K562 (cell line): ENCODE results near the gene TMEM181. TPM values are rescaled to one million over a fixed set of nuclear protein-coding genes. Genes with fewer than 3 reads are reported as not detected.

Source experiments
- ATAC-seq: fragments of 200-7000 bp; cut with Tn5 transposase; 3 replicates; pipeline ENCODE4 v1.9.1; 2020; ENCODE audit warnings: moderate library complexity
- BruUV-seq: library from RNA; stranded (reverse); fragments of 400-500 nt; replicated peaks from 2 replicates; lab custom pipeline; 2021; lab: Mats Ljungman, UMichigan
- CTCF ChIA-PET: fragments of 300-600 bp; formaldehyde crosslinking; extraction: SDS; loops from one replicate; lab custom pipeline; 2021; ENCODE audit warnings: low intra/inter-chr PET ratio; lab: Yijun Ruan, JAX
- POLR2A ChIA-PET: fragments of 300-600, 350-650 bp; sonication (Branson Sonifier 250); formaldehyde crosslinking; extraction: SDS; loops from one replicate; lab custom pipeline; 2021; ENCODE audit warnings: antibody characterized with exemption, inconsistent platforms; lab: Yijun Ruan, JAX
- DNase-seq, 4 experiments: peaks; one replicate each; pipeline versions ENCODE4 v3.0.0 to v3.0.0-alpha.2; 2011 to 2018; ENCODE audit warnings: low spot score in 3 of 4, mixed read lengths in 3 of 4; ENCODE audit errors: extremely low read depth in 1 of 4
- FAIRE-seq: peaks from 2 replicates; lab custom pipeline; 2011; peaks lifted over from hg19 to GRCh38; lab: Jason Lieb, UNC
- H2AFZ ChIP-seq: 2 replicates; pipeline ENCODE4 v1.6.0; 2011; ENCODE audit warnings: low read depth, low read length, control low read depth, inconsistent platforms
- H3K27ac ChIP-seq: fragments of 200-600 bp; 3 replicates; pipeline ENCODE4 v1.8.0; 2011; ENCODE audit warnings: low read depth, mild to moderate bottlenecking, control low read depth, inconsistent platforms, low read length, moderate library complexity, mixed read lengths; ENCODE audit errors: extremely low read depth
- H3K27me3 ChIP-seq, 2 experiments: fragments of 300-600 bp in 1 of 2; 2 replicates in 1 of 2; 3 replicates in 1 of 2; pipeline versions ENCODE4 v1.6.0 to v1.8.0; 2011; ENCODE audit warnings: inconsistent platforms in 2 of 2, low read length in 2 of 2, mild to moderate bottlenecking in 1 of 2, mixed read lengths in 1 of 2, moderate library complexity in 1 of 2; ENCODE audit not compliant: control insufficient read depth in 2 of 2, insufficient read depth in 2 of 2
- H3K36me3 ChIP-seq: fragments of 300-600 bp; 3 replicates; pipeline ENCODE4 v1.8.0; 2011; ENCODE audit warnings: mild to moderate bottlenecking, low read length, inconsistent platforms; ENCODE audit not compliant: control insufficient read depth, insufficient read depth
- H3K4me1 ChIP-seq, 2 experiments: fragments of 200-600 bp in 1 of 2; replicated peaks in 1 of 2; 2 replicates in 1 of 2; 3 replicates in 1 of 2; pipeline versions ENCODE4 v1.5.1 to v1.8.0; 2011; ENCODE audit warnings: inconsistent platforms in 2 of 2, low read length in 2 of 2, mild to moderate bottlenecking in 1 of 2, mixed read lengths in 1 of 2, moderate library complexity in 1 of 2; ENCODE audit not compliant: control insufficient read depth in 2 of 2, insufficient read depth in 2 of 2
- H3K4me2 ChIP-seq: 2 replicates; pipeline ENCODE4 v1.6.1; 2011; ENCODE audit warnings: low read length, control low read depth, inconsistent platforms, mixed read lengths; ENCODE audit not compliant: insufficient read depth
- H3K4me3 ChIP-seq: fragments of 200-600 bp; sonication (generic), shearing (Covaris generic); 2 replicates; pipeline ENCODE4 v1.5.1; 2016; ENCODE audit warnings: control low read depth, inconsistent platforms
- H3K79me2 ChIP-seq: fragments of 200-600 bp; 3 replicates; pipeline ENCODE4 v1.8.0; 2011; ENCODE audit warnings: low read length, inconsistent platforms; ENCODE audit not compliant: control insufficient read depth, insufficient read depth
- H3K9ac ChIP-seq, 2 experiments: 2 replicates each; pipeline versions ENCODE4 v1.6.0 to v1.6.1; 2011; ENCODE audit warnings: low read depth in 2 of 2, low read length in 2 of 2, control low read depth in 1 of 2, inconsistent platforms in 1 of 2, mild to moderate bottlenecking in 1 of 2, mixed read lengths in 1 of 2; ENCODE audit not compliant: insufficient read depth in 1 of 2
- H3K9me1 ChIP-seq: one replicate; pipeline ENCODE4 v1.6.0; 2011; ENCODE audit warnings: inconsistent platforms, mild to moderate bottlenecking, low read length, moderate library complexity; ENCODE audit not compliant: control insufficient read depth, insufficient read depth
- H3K9me3 ChIP-seq: replicated peaks from 2 replicates; pipeline ENCODE4 v1.5.1; 2011; ENCODE audit warnings: low read depth, low read length, inconsistent platforms; ENCODE audit not compliant: control insufficient read depth, insufficient read depth
- H4K20me1 ChIP-seq: replicated peaks from 2 replicates; pipeline ENCODE4 v1.6.1; 2011; ENCODE audit warnings: low read length, inconsistent platforms, mixed read lengths; ENCODE audit not compliant: control insufficient read depth, insufficient read depth
- CREBBP ChIP-seq: IDR thresholded peaks from one replicate; pipeline ENCODE4 v1.6.1; 2012; ENCODE audit warnings: low read depth, mild to moderate bottlenecking, control low read depth, inconsistent platforms, low read length
- OTX1 ChIP-seq: fragments of 450-650 bp; formaldehyde crosslinking; IDR thresholded peaks from 2 replicates; pipeline ENCODE4 v1.4.0; 2022; ENCODE audit warnings: mild to moderate bottlenecking
- POLR3A ChIP-seq: IDR thresholded peaks from 2 replicates; pipeline ENCODE4 v1.6.1; 2011; ENCODE audit warnings: borderline replicate concordance, mild to moderate bottlenecking, moderate library complexity; ENCODE audit not compliant: insufficient read length, insufficient read depth; ENCODE audit errors: extremely low read depth
- POLR3G ChIP-seq: IDR thresholded peaks from 2 replicates; pipeline ENCODE4 v1.6.1; 2011; ENCODE audit not compliant: insufficient read length, insufficient replicate concordance; ENCODE audit errors: extremely low read depth
- SAFB ChIP-seq: fragments of 200-400 bp; formaldehyde crosslinking; IDR thresholded peaks from 2 replicates; pipeline ENCODE4 v1.6.1; 2017; ENCODE audit warnings: low read depth, low read length, borderline replicate concordance
- TGIF2 ChIP-seq: sonication (generic); formaldehyde crosslinking; IDR thresholded peaks from 2 replicates; pipeline ENCODE4 v1.8.1; 2022; ENCODE audit warnings: mild to moderate bottlenecking, missing genetic modification reagents, moderate library complexity
- ZKSCAN1 ChIP-seq: fragments of 150-350 bp; IDR thresholded peaks from 2 replicates; pipeline ENCODE4 v1.6.1; 2016; ENCODE audit warnings: low read depth, low read length
- ZKSCAN8 ChIP-seq: fragments of 200-800 bp; sonication (Bioruptor generic); IDR thresholded peaks from 2 replicates; pipeline ENCODE4 v1.6.1; 2016; ENCODE audit warnings: missing genetic modification characterization, missing compliant biosample characterization
- ZNF431 ChIP-seq: sonication (generic); formaldehyde crosslinking; IDR thresholded peaks from 2 replicates; pipeline ENCODE4 v1.8.0; 2022; ENCODE audit warnings: mild to moderate bottlenecking, missing genetic modification reagents
- ZNF609 ChIP-seq: sonication (generic); formaldehyde crosslinking; IDR thresholded peaks from 2 replicates; pipeline ENCODE4 v1.8.1; 2023; ENCODE audit warnings: missing genetic modification reagents, mild to moderate bottlenecking, borderline replicate concordance
- ZNF639 ChIP-seq, 2 experiments: fragments of 200-800 bp in 1 of 2; sonication (Bioruptor generic) in 1 of 2; sonication (generic) in 1 of 2; formaldehyde crosslinking in 1 of 2; IDR thresholded peaks in 1 of 2; conservative IDR thresholded peaks in 1 of 2; 2 replicates each; pipeline versions ENCODE4 v1.5.0 to v1.6.1; 2016 to 2020; ENCODE audit warnings: missing compliant biosample characterization in 1 of 2, missing genetic modification characterization in 1 of 2, missing genetic modification reagents in 1 of 2
- WGBS: fragments of 100-300 bp; shearing (Covaris generic); methylation state at CpG from one replicate; pipeline ENCODE4 v1.1.6; 2016; ENCODE audit warnings: low coverage, mixed read lengths; ENCODE audit not compliant: insufficient coverage; ENCODE audit errors: missing lambda C conversion rate; 5-methylcytosine and 5-hydroxymethylcytosine counted together
- in situ Hi-C: fragments of 300-500 bp; cut with MboI; formaldehyde crosslinking; loops from 4 replicates; pipeline ENCODE4 v1.15.0; 2018; ENCODE audit warnings: inconsistent platforms, mixed read lengths
- intact Hi-C: fragments of 100-400 bp; cut with micrococcal nuclease; formaldehyde crosslinking; loops from 2 replicates; pipeline ENCODE4 v1.14.2; 2022
- polyA plus RNA-seq, 8 experiments: library from polyadenylated mRNA; depleted of rRNA in 4 of 8; stranded (reverse) in 5 of 8; unstranded in 3 of 8; fragments of >200 nt; fragmentation: Nextera tagmentation in 2 of 8; fragmentation: Illumina TruSeq in 1 of 8; extraction: Ambion mirVana in 2 of 8; extraction: Trizol in 1 of 8; gene quantifications; 2 replicates each; pipeline versions ENCODE4 v1.2.1 to v1.2.3, GENCODE V29; 2011 to 2014; ENCODE audit warnings: inconsistent platforms in 1 of 8, missing spikeins in 1 of 8
- total RNA-seq, 7 experiments: library from RNA; depleted of rRNA in 6 of 7; stranded (reverse); fragments of >200 nt in 6 of 7; fragmentation: Illumina TruSeq in 2 of 7; extraction: Trizol in 2 of 7; gene quantifications; 2 replicates each; pipeline versions ENCODE4 v1.2.1 to v1.2.3, GENCODE V29; 2011 to 2021; ENCODE audit warnings: low replicate concordance in 1 of 7

The TMEM181 gene
- total and polyA plus RNA-seq, 9 of the 15 experiments (the other 6 are each of a cell fraction or from before 2014, with no cell fraction given): 5.6 to 27.2 (median 19.9) TPM

- POLR2A ChIA-PET: interaction anchor here (0.8 to 4.4 kb wide), 5 partner anchors 10 to 86 kb away, joined by 3 to 11 read pairs (median 3); no protein-coding TSS in a partner anchor
- no TSS peak for BruUV-seq
- Histone ChIP-seq H3K4me1 (peaks cover 10 to 19% of the 10 kb centered on the region in 2 experiments), H3K4me2 (no peak overlapping the region), H3K27me3 (no peaks in the 10 kb centered on the region), H4K20me1 (no peaks in the 10 kb centered on the region), H3K9ac (no peak overlapping the region), H3K4me3 (no peak overlapping the region), H2AFZ (no peak overlapping the region), H3K79me2 (no peaks in the 10 kb centered on the region), H3K36me3 (no peaks in the 10 kb centered on the region), H3K9me1 (no peaks in the 10 kb centered on the region), H3K27ac (no peak overlapping the region), H3K9me3 (no peaks in the 10 kb centered on the region)
- intact Hi-C loops (no loop called here), in situ Hi-C loops (no loop called here)
- FAIRE-seq (no peak), DNase-seq (no peak), ATAC-seq (no peak)
- WGBS: 94% methylated on average over 4 of the region's 4 CpGs
- CTCF ChIA-PET: no interaction called here
- TF ChIP-seq ZNF639 (CRISPR knock-in tag; conservative IDR thresholded peaks at IDR 0.05 in 1 of 2, IDR thresholded peaks at IDR 0.05 in 1 of 2) (no peak), OTX1 (no peak), ZKSCAN1 (no peak), ZNF431 (no peak), POLR3A (no peak), TGIF2 (CRISPR knock-in tag) (no peak), SAFB (no peak), CREBBP (no peak), POLR3G (no peak), ZNF609 (no peak), ZKSCAN8 (CRISPR knock-in tag) (no peak)
Observed at GRCh38 chr6:158554611-158555361, 5.1 kb upstream of the TMEM181 start.
